Sigmoid colon (tissue), 7 donors: ENCODE results near the gene APBA1. TPM values are rescaled to one million over a fixed set of nuclear protein-coding genes. Genes with fewer than 3 reads are reported as not detected.

Experiments
- DNase-seq: peaks from one replicate; pipeline ENCODE4 v3.0.0-alpha.2; 2019
- H3K27ac ChIP-seq, 4 donors: fragments of 200-600 bp; sonication (generic); one replicate each; pipeline ENCODE4 v1.5.1; 2016 to 2019; ENCODE audit warnings: mild to moderate bottlenecking in 1 of 4
- H3K27me3 ChIP-seq, 3 donors: fragments of 200-600 bp; sonication (generic); one replicate each; pipeline ENCODE4 v1.5.1; 2019; ENCODE audit warnings: mild to moderate bottlenecking in 1 of 3
- H3K36me3 ChIP-seq, 4 donors: fragments of 200-600 bp; sonication (generic); one replicate each; pipeline ENCODE4 v1.5.1; 2016 to 2019
- H3K4me1 ChIP-seq, 4 donors: fragments of 200-600 bp; sonication (generic); one replicate each; pipeline ENCODE4 v1.5.1; 2017 to 2019
- H3K4me3 ChIP-seq, 4 donors: fragments of 200-600 bp; sonication (generic); one replicate each; pipeline ENCODE4 v1.5.1; 2017 to 2019; ENCODE audit warnings: mild to moderate bottlenecking in 2 of 4, moderate library complexity in 1 of 4
- H3K9me3 ChIP-seq, 4 donors: fragments of 200-600 bp in 3 of 4; sonication (generic) in 3 of 4; one replicate each; pipeline versions ENCODE4 v1.5.1 to v1.6.1; 2013 to 2019
- CTCF ChIP-seq, 4 experiments: fragments of 450-650 bp in 3 of 4; fragments of 200-600 bp in 1 of 4; IDR thresholded peaks; one replicate each; pipeline ENCODE4 v1.5.1; 2016 to 2019; ENCODE audit warnings: antibody characterized with exemption in 4 of 4, mild to moderate bottlenecking in 3 of 4, moderate library complexity in 2 of 4
- EP300 ChIP-seq, 4 donors: sonication (generic); formaldehyde crosslinking; IDR thresholded peaks; one replicate each; pipeline ENCODE4 v1.6.1; 2017; ENCODE audit warnings: antibody characterized with exemption in 4 of 4
- POLR2A ChIP-seq, 2 donors: fragments of 450-650 bp; IDR thresholded peaks; one replicate each; pipeline ENCODE4 v1.6.1; 2016; ENCODE audit warnings: antibody characterized with exemption in 2 of 2, mild to moderate bottlenecking in 2 of 2, moderate library complexity in 2 of 2
- POLR2AphosphoS5 ChIP-seq, 4 donors: sonication (generic); formaldehyde crosslinking; IDR thresholded peaks; one replicate each; pipeline ENCODE4 v1.6.1; 2017; ENCODE audit warnings: antibody characterized with exemption in 4 of 4
- WGBS, 2 donors: extraction: QIAGEN DNeasy Blood & Tissue Kit; methylation state at CpG; one replicate each; pipeline ENCODE4 v1.1.7; 2013; 5-methylcytosine and 5-hydroxymethylcytosine counted together
- intact Hi-C: fragments of 100-400 bp; cut with DNase I; formaldehyde crosslinking; loops from one replicate; pipeline ENCODE4 v1.15.1; 2023
- polyA plus RNA-seq, 3 donors: library from polyadenylated mRNA; stranded (reverse); fragments of 200-250 nt; gene quantifications; one replicate each; pipeline ENCODE4 v1.2.3, GENCODE V29; 2013
- total RNA-seq, 4 donors: library from RNA; depleted of rRNA; stranded (reverse); fragments of >200 nt; gene quantifications; one replicate each; pipeline ENCODE4 v1.1.0, GENCODE V29; 2016
- donor health status: healthy with polysubstance abuse.
- donor health status: Bipolar disorder and iron deficiency.
- donor health status: healthy.

Gene APBA1
- total and polyA plus RNA-seq, 7 donors, result 1.7 to 6.7 (median 4.2) TPM

- H3K4me1 ChIP-seq, result peaks cover 0 to 9% (median 6%) of the 10 kb centered on the region in 4 donors
- intact Hi-C loops, result no loop called here
- no peaks in the 10 kb centered on the region for H3K36me3 ChIP-seq
- no peaks in the 10 kb centered on the region for H3K27me3 ChIP-seq
- no peak for TF ChIP-seq CTCF (IDR thresholded peaks at IDR 0.05)
- TF ChIP-seq POLR2A (IDR thresholded peaks at IDR 0.05), result no peak
- TF ChIP-seq EP300 (IDR thresholded peaks at IDR 0.05), result no peak
- TF ChIP-seq POLR2AphosphoS5 (IDR thresholded peaks at IDR 0.05), result no peak
- H3K9me3 ChIP-seq, result no peaks in the 10 kb centered on the region
- no peak overlapping the region for H3K4me3 ChIP-seq
- WGBS, 2 donors, result 34 to 48% methylated on average over 7 of the region's 7 CpGs
- H3K27ac ChIP-seq, result no peak overlapping the region
- DNase-seq, result no peak
Measured at GRCh38 chr9:69542942-69543704, 129.0 kb downstream of the APBA1 start.

- intact Hi-C loops, result no loop called here
- H3K9me3 ChIP-seq, result no peaks in the 10 kb centered on the region
- no peak overlapping the region for H3K4me3 ChIP-seq
- DNase-seq, result no peak
- TF ChIP-seq EP300 (IDR thresholded peaks at IDR 0.05), result no peak
- no peak for TF ChIP-seq POLR2A (IDR thresholded peaks at IDR 0.05)
- no peak for TF ChIP-seq CTCF (IDR thresholded peaks at IDR 0.05)
- no peak for TF ChIP-seq POLR2AphosphoS5 (IDR thresholded peaks at IDR 0.05)
- peaks cover 0 to 9% (median 6%) of the 10 kb centered on the region in 4 donors for H3K4me1 ChIP-seq
- no peaks in the 10 kb centered on the region for H3K36me3 ChIP-seq
- no peaks in the 10 kb centered on the region for H3K27me3 ChIP-seq
- H3K27ac ChIP-seq, result no peak overlapping the region
- WGBS, 2 donors, result 94% methylated on average over 6 of the region's 6 CpGs
Measured at GRCh38 chr9:69542058-69542457, 130.1 kb downstream of the APBA1 start.

- no peak overlapping the region for H3K4me3 ChIP-seq
- intact Hi-C loops, result no loop called here
- H3K9me3 ChIP-seq, result no peaks in the 10 kb centered on the region
- no peaks in the 10 kb centered on the region for H3K27me3 ChIP-seq
- TF ChIP-seq EP300 (IDR thresholded peaks at IDR 0.05) (no peak), POLR2AphosphoS5 (IDR thresholded peaks at IDR 0.05) (no peak), POLR2A (IDR thresholded peaks at IDR 0.05) (no peak), CTCF (IDR thresholded peaks at IDR 0.05) (no peak)
- H3K27ac ChIP-seq, result no peak overlapping the region
- WGBS, 2 donors, result 88 to 91% methylated on average over 1 of the region's 1 CpG
- H3K4me1 ChIP-seq, result no peaks in the 10 kb centered on the region
- no peak for DNase-seq
- H3K36me3 ChIP-seq, result no peaks in the 10 kb centered on the region
Measured at GRCh38 chr9:69535911-69536310, 136.3 kb downstream of the APBA1 start.

GRCh38 chr9:69535286-69535832 is 136.8 kb downstream of the APBA1 start:
- Histone ChIP-seq H3K27ac (no peak overlapping the region), H3K27me3 (no peaks in the 10 kb centered on the region), H3K36me3 (no peaks in the 10 kb centered on the region), H3K4me3 (no peak overlapping the region), H3K4me1 (no peaks in the 10 kb centered on the region), H3K9me3 (no peaks in the 10 kb centered on the region)
- WGBS, 2 donors, result 83 to 91% methylated on average over 1 of the region's 1 CpG
- intact Hi-C loops, result no loop called here
- no peak for DNase-seq
- no peak for TF ChIP-seq POLR2A (IDR thresholded peaks at IDR 0.05)
- TF ChIP-seq POLR2AphosphoS5 (IDR thresholded peaks at IDR 0.05), result no peak
- no peak for TF ChIP-seq CTCF (IDR thresholded peaks at IDR 0.05)
- TF ChIP-seq EP300 (IDR thresholded peaks at IDR 0.05), result no peak
